GM20000 (cell line): Measurements from ENCODE around the gene PACRG.
"Not testable (repeated sequence)": the region's sequence is repeated elsewhere in the genome, so short reads cannot be mapped to it uniquely, and the experiment has no call there.

Source experiments
- DNase-seq: peaks from one replicate; pipeline ENCODE4 v3.0.0; 2012; ENCODE audit warnings: low spot score
- TF ChIP-seq, protein P1 (sequence below): IDR thresholded peaks from 2 replicates; pipeline ENCODE4 v1.5.1; 2012; ENCODE audit warnings: mild to moderate bottlenecking, control low read depth; ENCODE audit errors: extremely low read depth, missing control alignments

Gene PACRG

DNA sequence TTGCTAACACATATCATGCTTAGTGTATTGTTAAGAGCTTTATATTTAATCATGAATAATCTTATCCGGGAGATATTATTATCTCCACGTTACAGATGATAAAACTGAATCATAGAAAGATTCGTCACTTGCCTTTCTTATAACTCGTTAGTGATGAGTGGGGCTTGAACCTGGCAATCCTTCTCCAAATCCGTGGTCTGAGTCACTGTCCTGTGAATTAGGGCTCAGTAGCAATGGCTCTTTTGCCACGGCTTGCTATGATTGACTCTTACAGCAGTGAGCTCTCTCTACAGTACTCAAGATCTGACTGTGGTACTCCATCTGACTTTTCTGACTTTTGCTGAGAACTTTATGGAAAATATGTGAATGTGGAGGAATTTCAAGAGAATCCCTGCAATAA lies 246.9 kb downstream of the PACRG start:
- TF ChIP-seq, protein P1, sequence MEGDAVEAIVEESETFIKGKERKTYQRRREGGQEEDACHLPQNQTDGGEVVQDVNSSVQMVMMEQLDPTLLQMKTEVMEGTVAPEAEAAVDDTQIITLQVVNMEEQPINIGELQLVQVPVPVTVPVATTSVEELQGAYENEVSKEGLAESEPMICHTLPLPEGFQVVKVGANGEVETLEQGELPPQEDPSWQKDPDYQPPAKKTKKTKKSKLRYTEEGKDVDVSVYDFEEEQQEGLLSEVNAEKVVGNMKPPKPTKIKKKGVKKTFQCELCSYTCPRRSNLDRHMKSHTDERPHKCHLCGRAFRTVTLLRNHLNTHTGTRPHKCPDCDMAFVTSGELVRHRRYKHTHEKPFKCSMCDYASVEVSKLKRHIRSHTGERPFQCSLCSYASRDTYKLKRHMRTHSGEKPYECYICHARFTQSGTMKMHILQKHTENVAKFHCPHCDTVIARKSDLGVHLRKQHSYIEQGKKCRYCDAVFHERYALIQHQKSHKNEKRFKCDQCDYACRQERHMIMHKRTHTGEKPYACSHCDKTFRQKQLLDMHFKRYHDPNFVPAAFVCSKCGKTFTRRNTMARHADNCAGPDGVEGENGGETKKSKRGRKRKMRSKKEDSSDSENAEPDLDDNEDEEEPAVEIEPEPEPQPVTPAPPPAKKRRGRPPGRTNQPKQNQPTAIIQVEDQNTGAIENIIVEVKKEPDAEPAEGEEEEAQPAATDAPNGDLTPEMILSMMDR, result no peak
- no peak for DNase-seq

DNA sequence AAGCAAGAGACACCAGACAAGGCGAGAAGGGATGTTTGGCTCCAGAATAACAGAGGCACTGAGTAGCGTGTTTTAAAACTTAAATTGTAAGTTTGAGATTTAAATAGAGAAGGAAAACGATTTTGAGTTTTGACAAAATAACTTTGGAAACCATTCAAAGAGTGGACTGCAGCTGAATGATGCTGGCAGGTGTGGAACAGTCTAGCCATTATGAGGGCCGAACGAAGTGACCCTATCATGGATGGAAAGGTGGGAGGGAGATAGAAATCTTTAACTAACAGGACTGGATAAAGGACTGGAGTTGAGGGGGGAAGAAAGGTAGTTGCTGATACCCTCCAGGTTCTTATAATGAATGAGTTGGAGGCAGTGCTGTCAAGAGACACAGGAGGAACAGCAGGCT lies 248.4 kb downstream of the PACRG start:
- DNase-seq, result no peak
- TF ChIP-seq, protein P1, result no peak

DNA sequence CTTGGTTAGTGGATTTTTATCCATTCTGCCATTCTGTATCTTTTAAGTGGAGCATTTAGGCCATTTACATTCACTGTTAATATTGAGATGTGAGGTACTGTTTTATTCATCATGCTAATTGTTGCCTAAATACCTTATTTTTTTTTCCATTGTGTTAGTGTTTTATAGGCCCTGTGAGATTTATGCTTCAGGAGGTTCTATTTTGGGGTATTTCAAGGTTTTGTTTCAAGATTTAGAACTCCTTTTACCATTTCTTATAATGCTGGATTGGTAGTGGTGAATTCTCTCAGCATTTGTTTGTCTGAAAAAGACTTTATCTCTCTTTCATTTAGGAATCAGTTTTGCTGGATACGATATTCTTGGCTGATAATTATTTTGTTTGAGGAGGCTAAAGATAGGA lies 255.5 kb downstream of the PACRG start:
- DNase-seq, result not testable (repeated sequence)

DNA sequence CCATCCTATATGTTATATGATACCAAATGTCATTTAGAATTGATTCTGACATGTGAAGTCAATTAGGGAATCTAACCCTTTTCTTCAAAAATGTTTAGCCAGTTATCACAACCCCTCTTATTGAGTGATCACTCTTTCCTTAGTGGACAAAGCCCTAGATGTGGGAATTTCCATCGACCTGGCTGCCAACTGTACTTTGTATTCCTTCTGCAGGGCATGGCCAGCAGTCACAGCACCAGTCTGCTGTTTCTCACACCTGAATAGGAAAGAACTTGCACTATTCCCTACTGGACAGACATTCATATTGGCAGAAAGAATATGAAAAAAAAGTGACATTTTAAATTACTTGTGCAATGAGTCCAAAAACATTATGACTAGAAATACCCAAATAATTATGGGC lies 271.0 kb downstream of the PACRG start:
- no peak for DNase-seq
- TF ChIP-seq, protein P1, result no peak

DNA sequence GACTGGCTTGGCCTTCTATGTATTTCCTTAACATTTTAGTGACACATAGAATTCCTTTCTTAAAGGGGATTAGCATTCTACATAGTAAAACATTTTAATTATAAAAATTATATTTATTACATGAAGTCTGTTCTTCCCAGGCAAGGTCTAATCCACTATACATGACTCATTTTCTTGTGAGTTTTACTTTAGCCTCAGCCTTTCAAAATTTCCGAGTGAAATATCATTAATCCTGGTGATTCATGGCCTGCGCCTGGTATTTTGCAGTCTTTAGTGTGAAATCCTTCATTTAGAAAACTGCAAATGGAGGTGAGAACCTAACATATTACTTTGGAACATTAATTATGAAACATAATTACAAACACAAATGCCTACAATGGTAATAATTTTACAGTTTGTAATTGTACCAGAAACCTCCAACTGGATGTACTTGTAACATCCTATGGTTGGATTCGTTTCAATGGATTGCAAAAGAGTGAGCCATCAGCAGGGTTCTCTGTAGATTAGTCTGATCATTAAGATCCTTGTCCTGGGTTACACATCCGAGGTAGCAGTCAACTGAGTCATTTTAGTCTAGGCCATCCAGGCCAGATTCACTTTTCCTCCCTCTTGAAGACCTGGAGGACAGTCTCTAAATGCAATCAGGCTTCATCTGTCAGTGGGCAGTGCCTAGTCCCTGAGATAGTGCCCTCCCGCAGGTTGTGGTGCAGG lies 272.0 kb downstream of the PACRG start:
- DNase-seq, result no peak

DNA sequence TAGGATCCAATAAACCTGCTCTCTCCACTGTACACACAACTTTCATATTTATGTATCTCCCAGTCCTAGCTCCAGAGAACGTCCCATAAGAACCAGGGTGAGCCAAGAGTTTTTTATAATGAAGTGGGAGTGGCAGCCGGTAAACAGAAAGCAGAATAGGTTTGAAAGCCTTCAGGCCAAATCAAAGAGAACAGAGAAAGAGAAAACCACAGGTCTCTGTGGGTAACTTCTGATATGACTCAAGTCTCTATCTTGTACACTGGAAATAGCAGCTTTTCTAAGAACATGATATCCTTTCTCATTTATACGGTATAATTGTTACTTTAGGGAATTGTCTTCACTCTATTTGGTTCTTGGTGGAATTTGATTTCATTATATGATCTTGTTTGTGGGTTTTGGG lies 273.6 kb downstream of the PACRG start:
- DNase-seq, result peak; percentile 34
- TF ChIP-seq, protein P1, result no peak

More for the DNA sequence above, 272.0 kb downstream of the PACRG start:
- TF ChIP-seq, protein P1, result no peak

DNA sequence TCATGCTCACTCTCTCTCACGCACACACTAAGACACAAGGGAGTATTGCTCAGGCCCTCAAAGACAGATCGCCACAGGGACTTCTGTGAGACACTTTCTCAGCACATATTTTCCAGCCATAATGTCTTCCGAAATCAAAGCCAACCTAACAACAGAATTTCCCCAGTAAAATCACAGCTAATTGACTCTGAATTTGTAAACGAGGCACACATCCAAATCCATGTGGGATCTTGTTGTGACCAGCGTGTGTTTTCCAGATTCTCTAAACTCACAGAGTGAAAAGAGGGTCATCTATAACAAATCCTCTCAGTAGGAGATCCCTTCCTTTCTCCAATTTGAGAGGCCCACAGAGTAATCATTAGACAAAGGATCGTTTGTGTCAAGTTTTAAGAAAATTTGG lies 280.4 kb downstream of the PACRG start:
- TF ChIP-seq, protein P1, result no peak
- DNase-seq, result no peak

DNA sequence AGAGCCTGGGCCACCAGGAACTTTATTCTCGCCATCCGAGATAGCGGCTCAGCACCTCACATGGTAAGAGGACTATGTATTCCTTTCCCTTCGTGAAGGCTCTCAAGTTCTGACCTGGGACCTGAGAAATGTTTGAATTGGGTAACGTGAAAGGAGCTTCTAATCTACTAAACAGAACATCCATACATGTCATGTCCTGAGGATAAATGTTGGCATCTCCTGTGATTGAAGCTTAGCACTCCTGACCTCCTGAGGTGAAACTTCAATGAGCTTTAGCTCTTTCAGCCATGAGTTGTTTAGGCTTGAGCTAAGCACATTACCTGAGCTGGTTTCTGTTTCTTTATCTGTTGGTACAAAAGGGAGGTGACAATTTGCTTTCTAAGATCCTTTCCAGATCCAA lies 280.9 kb downstream of the PACRG start:
- TF ChIP-seq, protein P1, result no peak
- no peak for DNase-seq
